OCI-LY1 (cell line): ENCODE measurements around the gene PEX26.

Experiments used
- H2AFZ ChIP-seq: fragments of 200-600 bp; sonication (generic), shearing (Covaris generic); 2 replicates; pipeline ENCODE4 v1.6.0; 2014; ENCODE audit warnings: antibody characterized with exemption, mild to moderate bottlenecking, low read length
- H3F3A ChIP-seq: fragments of 200-600 bp; sonication (generic), shearing (Covaris generic); 2 replicates; pipeline ENCODE4 v1.6.0; 2014; ENCODE audit warnings: mild to moderate bottlenecking, antibody characterized with exemption, low read length, moderate library complexity; ENCODE audit not compliant: insufficient read depth
- H3K27ac ChIP-seq: fragments of 200-600 bp; sonication (generic); 2 replicates; pipeline ENCODE4 v1.5.1; 2014; ENCODE audit warnings: low read length, mixed run types, mild to moderate bottlenecking, low read depth; ENCODE audit not compliant: poor library complexity, severe bottlenecking
- H3K27me3 ChIP-seq: fragments of 200-600 bp; sonication (generic); 2 replicates; pipeline ENCODE4 v1.6.0; 2014; ENCODE audit warnings: antibody characterized with exemption, mild to moderate bottlenecking, low read length, moderate library complexity; ENCODE audit not compliant: insufficient read depth
- H3K36me3 ChIP-seq: fragments of 200-600 bp; sonication (generic); 2 replicates; pipeline ENCODE4 v1.6.1; 2014; ENCODE audit warnings: mild to moderate bottlenecking, antibody characterized with exemption, low read length, moderate library complexity, mixed read lengths; ENCODE audit not compliant: insufficient read depth
- H3K4me1 ChIP-seq: fragments of 200-600 bp; sonication (generic); 2 replicates; pipeline ENCODE4 v1.5.1; 2014; ENCODE audit warnings: mild to moderate bottlenecking, low read length, moderate library complexity; ENCODE audit not compliant: insufficient read depth, severe bottlenecking
- H3K4me2 ChIP-seq: fragments of 200-600 bp; sonication (generic), shearing (Covaris generic); 2 replicates; pipeline ENCODE4 v1.6.1; 2014; ENCODE audit warnings: low read length
- H3K4me3 ChIP-seq: fragments of 200-600 bp; sonication (generic); 2 replicates; pipeline ENCODE4 v1.5.1; 2014; ENCODE audit warnings: low read length, low read depth, mild to moderate bottlenecking, mixed read lengths; ENCODE audit not compliant: poor library complexity, severe bottlenecking
- H3K79me2 ChIP-seq: fragments of 200-600 bp; shearing (Covaris generic); 2 replicates; pipeline ENCODE4 v1.6.1; 2016; ENCODE audit warnings: mixed run types, low read length, mixed read lengths; ENCODE audit not compliant: insufficient read depth
- H3K9ac ChIP-seq: fragments of 200-600 bp; sonication (generic), shearing (Covaris generic); 2 replicates; pipeline ENCODE4 v1.6.1; 2014; ENCODE audit warnings: mild to moderate bottlenecking, low read length, mixed read lengths
- H3K9me2 ChIP-seq: fragments of 200-600 bp; sonication (generic), shearing (Covaris generic); 2 replicates; pipeline ENCODE4 v1.6.1; 2014; ENCODE audit warnings: low read depth, mild to moderate bottlenecking, low read length, mixed read lengths
- H3K9me3 ChIP-seq: fragments of 200-600 bp; shearing (Covaris generic); 2 replicates; pipeline ENCODE4 v1.6.1; 2014; ENCODE audit warnings: low read length, mixed read lengths
- H4K20me1 ChIP-seq: fragments of 200-600 bp; sonication (generic), shearing (Covaris generic); 2 replicates; pipeline ENCODE4 v1.6.0; 2016; ENCODE audit warnings: mild to moderate bottlenecking, low read length; ENCODE audit not compliant: insufficient read depth
- CTCF ChIP-seq: fragments of 200-600 bp; sonication (generic), shearing (Covaris generic); IDR thresholded peaks from 2 replicates; pipeline ENCODE4 v1.5.1; 2017; ENCODE audit warnings: mild to moderate bottlenecking, antibody characterized with exemption, low read length, moderate library complexity, mixed read lengths
- EZH2 ChIP-seq: fragments of 200-600 bp; sonication (generic), shearing (Covaris generic); IDR thresholded peaks from 2 replicates; pipeline ENCODE4 v1.8.0; 2017; ENCODE audit warnings: borderline replicate concordance, mixed run types, mild to moderate bottlenecking, antibody characterized with exemption, low read length, moderate library complexity, mixed read lengths

Gene PEX26

GRCh38 chr22:18031695-18032454 is 45.9 kb upstream of the PEX26 start:
- TF ChIP-seq CTCF, result no peak
- no peak for TF ChIP-seq EZH2
- H4K20me1 ChIP-seq, result no peaks in the 10 kb centered on the region
- H3K4me3 ChIP-seq, result no peak overlapping the region
- H3K9ac ChIP-seq, result no peak overlapping the region
- H2AFZ ChIP-seq, result no peak overlapping the region
- H3K27ac ChIP-seq, result no peak overlapping the region
- H3K79me2 ChIP-seq, result no peaks in the 10 kb centered on the region
- no peaks in the 10 kb centered on the region for H3K36me3 ChIP-seq
- H3K27me3 ChIP-seq, result no peaks in the 10 kb centered on the region
- no peaks in the 10 kb centered on the region for H3K9me3 ChIP-seq
- H3K9me2 ChIP-seq, result no peaks in the 10 kb centered on the region
- no peaks in the 10 kb centered on the region for H3K4me1 ChIP-seq
- no peak overlapping the region for H3K4me2 ChIP-seq
- H3F3A ChIP-seq, result no peaks in the 10 kb centered on the region

- no peaks in the 10 kb centered on the region for H3K9me2 ChIP-seq
- no peaks in the 10 kb centered on the region for H3K36me3 ChIP-seq
- no peaks in the 10 kb centered on the region for H3K79me2 ChIP-seq
- no peaks in the 10 kb centered on the region for H3F3A ChIP-seq
- H3K27me3 ChIP-seq, result no peaks in the 10 kb centered on the region
- H3K9me3 ChIP-seq, result no peaks in the 10 kb centered on the region
- no peak overlapping the region for H3K4me3 ChIP-seq
- H3K4me1 ChIP-seq, result no peaks in the 10 kb centered on the region
- no peak overlapping the region for H2AFZ ChIP-seq
- TF ChIP-seq CTCF (no peak), EZH2 (no peak)
- no peak overlapping the region for H3K4me2 ChIP-seq
- no peak overlapping the region for H3K9ac ChIP-seq
- no peak overlapping the region for H3K27ac ChIP-seq
- no peaks in the 10 kb centered on the region for H4K20me1 ChIP-seq
Measured at GRCh38 chr22:18032455-18033101, 45.2 kb upstream of the PEX26 start.

- Histone ChIP-seq H3K4me2 (no peak overlapping the region), H3K4me3 (no peak overlapping the region), H3K4me1 (no peaks in the 10 kb centered on the region), H3K79me2 (no peaks in the 10 kb centered on the region), H3K27me3 (no peaks in the 10 kb centered on the region), H4K20me1 (no peaks in the 10 kb centered on the region), H3K9me3 (no peaks in the 10 kb centered on the region), H3K9ac (no peak overlapping the region), H3K27ac (no peak overlapping the region), H2AFZ (no peak overlapping the region), H3F3A (no peaks in the 10 kb centered on the region), H3K36me3 (no peaks in the 10 kb centered on the region), H3K9me2 (no peaks in the 10 kb centered on the region)
- TF ChIP-seq EZH2, result no peak
Measured at GRCh38 chr22:18033204-18033998, 44.4 kb upstream of the PEX26 start.
